Activated CD4-positive, alpha-beta T cell treated with anti-CD3 and anti-CD28 coated beads for 1 hour (primary cell): ENCODE data around the gene ANKRD11.
"Not testable (repeated sequence)": the region's sequence is repeated elsewhere in the genome, so short reads cannot be mapped to it uniquely, and the experiment has no call there.

Experiments used
- DNase-seq: peaks from one replicate; pipeline ENCODE4 v3.0.0-alpha.2; 2020

Gene ANKRD11

GRCh38 chr16:89275837-89276720 is 214.3 kb downstream of the ANKRD11 start:
- DNase-seq: no peak

GRCh38 chr16:89275284-89275584 is 215.1 kb downstream of the ANKRD11 start:
- no peak for DNase-seq

DNA sequence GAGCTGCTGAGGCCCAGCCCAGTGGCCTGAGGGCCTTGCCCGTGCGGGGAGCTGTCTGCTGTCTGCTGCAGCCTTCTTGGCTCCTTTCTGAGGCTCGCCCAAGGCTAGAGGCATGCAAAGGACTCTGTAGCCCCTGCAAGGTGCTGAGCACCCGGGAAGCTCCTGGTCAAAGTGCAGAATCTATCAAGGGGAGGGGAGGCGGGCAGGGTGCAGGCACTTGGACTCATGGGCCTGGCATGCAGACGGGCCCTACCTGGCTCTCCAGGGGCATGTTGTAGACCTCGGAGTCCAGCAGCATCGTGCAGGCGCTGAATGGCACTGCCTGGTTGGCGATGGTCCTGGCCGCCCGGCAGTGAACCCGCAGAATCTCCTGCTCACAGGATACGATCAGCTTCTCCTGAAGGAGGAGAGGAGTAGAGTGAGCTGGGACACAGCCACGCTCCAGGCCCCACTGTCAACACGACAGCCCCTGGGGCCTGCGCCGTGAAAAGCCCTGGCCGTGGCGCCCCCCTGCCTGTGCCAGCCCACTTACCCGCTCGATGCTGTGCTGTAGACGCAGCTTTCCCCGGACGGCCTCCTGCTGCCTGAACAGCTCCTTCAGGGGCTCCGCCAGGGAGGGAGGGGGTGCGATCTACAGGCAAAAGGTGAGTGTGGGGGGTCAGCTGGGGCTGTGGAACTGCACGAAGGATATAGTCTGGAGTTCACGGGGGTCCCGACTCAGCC is 215.6 kb downstream of the ANKRD11 start:
- DNase-seq: no peak

GRCh38 chr16:89273741-89274472 is 216.5 kb downstream of the ANKRD11 start:
- DNase-seq: no peak

DNA sequence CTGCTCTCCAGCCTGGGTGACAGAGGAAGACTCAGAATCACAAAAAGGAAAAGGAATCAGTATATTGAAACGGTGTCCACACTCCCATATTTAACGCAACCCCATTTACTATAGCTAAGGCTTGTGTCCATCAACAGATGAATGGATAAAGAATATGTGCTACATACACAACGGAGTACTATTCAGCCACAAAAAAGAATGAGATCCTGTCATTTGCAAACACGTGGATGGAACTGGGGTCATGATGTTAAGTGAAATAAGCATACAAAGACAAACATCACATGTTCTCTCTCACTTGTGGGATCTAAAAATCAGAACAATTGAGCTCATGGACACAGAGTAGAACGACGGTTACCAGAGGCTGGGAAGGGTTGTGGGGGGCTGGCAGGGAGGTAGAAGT is 217.7 kb downstream of the ANKRD11 start:
- no peak for DNase-seq

DNA sequence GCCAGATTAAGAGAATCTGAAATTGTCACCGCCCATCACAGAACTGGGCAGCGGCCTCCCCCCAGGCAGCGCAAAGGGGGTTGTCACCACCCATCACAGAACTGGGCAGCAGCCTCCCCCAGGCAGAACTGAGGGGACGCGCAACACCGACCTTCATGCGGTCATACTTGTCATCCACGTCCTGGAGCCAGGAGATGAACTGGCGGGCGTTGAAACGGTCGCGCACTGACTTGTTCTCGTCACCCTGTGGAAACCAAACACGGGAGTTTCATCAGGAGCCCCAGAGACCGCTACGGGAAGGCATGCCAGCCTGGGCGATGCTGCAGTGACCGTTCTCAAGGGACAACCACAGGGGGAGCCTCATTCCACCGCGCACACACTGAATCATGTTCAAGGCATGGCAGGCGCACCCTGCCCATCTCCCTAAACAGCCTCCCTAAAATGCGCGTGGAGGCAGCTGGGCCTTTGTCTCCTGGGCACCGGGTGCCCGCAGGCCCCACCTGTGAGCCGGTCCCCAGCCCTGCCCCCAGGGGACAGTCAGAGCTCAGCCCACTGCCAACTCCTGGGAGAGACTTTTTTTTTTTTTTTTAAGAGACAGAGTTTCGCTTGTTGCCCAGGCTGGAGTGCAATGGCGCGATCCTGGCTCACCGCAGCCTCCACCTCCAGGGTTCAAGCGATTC is 219.6 kb downstream of the ANKRD11 start:
- DNase-seq: no peak

- no peak for DNase-seq
Observed at GRCh38 chr16:89269805-89270665, 220.3 kb downstream of the ANKRD11 start.

GRCh38 chr16:89268987-89269735 is 221.2 kb downstream of the ANKRD11 start:
- DNase-seq: no peak

GRCh38 chr16:89268585-89268984 is 221.8 kb downstream of the ANKRD11 start:
- DNase-seq: no peak

DNA sequence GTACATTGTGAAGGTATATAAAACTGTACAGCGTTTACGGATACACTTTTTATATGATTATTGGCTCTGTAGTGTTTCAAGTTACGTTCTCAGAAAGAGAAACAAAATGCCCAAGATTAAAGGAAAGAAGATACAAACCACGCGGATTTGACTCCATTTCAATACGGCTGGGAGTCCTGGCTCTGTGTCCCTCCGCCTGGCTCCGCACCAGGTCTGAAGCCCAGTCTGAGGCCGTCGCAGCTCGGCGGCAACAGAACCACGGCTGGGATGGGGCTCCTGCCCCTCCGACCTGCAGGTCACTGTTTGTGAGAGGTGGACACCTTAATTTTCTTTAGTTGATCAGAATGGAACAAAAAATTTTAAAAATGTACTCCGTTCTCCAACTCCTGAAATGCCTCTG is 222.6 kb downstream of the ANKRD11 start:
- not testable (repeated sequence) for DNase-seq

DNA sequence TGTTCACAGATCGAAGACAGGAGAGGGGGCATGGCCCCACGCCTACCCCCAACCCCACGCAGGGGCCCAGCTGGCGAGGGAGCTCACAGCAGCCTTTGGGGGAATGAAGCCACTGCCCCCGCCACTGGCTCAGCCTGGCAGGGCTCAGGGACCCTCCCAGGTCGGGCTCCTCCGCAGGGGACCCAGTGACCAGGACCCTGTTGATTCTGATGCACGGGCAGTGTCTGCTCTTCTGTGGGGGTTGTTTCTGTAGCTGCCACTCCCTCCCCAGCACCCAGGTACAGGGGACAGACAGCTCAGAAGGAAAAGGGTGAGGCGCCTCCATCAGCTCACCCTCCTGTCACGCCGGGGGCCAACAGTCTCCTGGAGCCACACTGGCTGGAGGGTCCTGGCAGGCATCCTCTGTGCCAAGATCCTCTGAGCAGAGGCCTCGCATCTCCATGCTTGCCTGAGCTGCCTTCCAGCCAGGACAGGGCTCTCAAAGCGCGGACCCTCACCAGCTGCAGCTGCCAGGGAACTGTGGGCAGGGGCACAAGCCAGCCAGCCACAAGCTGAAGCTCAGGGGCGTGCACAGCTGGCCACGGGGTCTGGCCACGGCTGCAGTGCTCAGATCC is 223.7 kb downstream of the ANKRD11 start:
- DNase-seq: no peak

GRCh38 chr16:89265647-89266046 is 224.7 kb downstream of the ANKRD11 start:
- no peak for DNase-seq

GRCh38 chr16:89264800-89265550 is 225.4 kb downstream of the ANKRD11 start:
- DNase-seq: no peak

DNA sequence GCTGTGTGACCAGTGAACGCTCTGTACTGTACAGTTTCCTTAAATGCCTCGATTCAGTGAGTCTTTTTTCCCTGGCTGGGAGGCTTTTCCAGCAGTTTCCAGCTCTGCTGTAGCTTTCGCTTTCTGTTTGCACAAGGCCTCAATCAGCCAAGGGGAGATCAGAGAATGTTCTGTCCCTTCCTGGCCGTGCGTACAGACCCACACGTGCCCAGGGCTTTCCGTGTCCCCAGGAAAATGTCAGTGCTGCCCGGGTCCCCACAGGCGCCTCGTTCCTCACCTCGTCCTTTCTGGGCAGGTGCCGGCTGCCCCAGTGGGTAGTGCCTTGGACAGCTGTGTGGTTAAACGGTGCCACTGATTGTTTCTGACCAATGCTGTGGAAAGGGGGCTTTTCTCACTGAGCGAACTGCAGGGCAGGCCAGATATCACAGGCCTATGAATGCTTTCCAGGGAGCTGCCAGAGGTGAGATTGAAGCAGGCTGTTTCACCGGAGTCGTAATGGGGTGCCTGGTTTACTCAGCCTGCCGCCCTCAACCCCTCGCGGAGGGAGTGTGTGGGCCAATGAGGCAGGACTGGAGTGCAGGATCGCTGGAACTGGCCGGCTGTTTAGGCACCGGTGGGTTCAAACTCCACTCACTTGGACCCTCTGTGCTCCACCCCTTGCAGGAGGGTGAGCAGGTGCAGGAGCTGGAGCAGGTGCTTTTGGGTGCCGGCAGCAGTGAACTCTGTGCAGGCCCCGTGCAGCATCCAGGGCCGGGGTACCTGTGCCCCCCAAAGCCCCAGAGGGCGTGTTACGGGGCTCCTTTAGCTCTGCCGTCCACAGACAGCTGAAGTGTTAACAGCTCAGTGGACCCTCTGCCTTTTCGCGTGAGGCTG is 228.4 kb downstream of the ANKRD11 start:
- DNase-seq: no peak

GRCh38 chr16:89259901-89260300 is 230.5 kb downstream of the ANKRD11 start:
- not testable (repeated sequence) for DNase-seq

GRCh38 chr16:89257757-89258465 is 232.4 kb downstream of the ANKRD11 start:
- no peak for DNase-seq

DNA sequence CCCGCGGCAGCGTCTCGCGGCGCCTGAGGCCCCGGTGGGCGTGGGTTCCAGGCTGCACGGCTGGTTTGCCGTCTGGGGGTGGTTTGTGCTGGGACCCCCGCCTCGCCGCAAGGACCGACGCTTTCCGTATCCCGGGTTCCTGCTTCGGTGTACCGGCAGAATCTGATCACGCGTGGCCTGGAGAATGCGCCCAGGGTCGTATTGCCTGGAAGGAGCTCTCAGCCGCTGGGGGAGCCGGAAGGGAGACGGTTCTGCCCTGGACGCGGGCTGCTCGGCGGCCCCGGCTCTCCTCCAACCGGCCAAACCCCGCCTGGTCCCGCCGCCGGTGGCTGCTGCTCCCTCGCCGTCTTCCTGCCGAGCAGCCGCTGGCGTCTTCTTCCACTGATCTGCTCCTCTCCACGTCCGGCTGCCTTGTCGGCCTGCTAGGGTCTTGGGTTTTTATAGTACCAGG is 233.1 kb downstream of the ANKRD11 start:
- DNase-seq: no peak

DNA sequence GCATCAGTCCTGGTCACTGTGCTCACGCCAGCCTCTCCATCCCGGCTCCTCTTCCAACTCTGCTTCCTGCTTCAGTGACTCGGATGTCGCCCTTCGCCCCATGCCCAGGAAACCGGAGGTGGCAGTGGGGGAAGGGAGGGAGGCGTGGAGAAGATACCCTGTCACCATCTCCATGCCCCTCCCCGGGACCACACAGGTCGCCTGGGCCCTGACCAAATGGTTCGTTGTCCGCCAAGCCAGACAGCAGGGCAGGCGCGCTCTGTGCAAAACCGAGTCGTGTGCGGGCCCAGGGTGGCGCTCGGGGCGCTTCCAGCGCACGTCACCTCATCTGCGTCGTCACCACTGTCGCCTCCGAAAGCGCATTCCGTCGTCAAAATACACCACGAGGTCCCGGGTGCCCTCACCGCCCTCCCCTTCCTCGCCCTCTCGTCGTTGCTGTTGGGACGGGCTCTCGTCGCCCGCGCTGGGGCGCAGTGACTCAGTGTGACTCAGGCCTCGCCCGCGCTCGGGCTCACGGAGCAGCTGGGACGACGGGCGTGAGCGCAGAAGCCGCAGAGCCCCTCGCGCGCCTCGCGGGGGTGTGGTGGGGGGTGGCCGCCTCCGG is 233.6 kb downstream of the ANKRD11 start:
- peak; percentile 77 for DNase-seq
